Astrocyte of the spinal cord (primary cell): ENCODE data around the gene TRHDE.

Experiments
- DNase-seq: peaks from one replicate; pipeline ENCODE4 v3.0.0; 2011; ENCODE audit warnings: low read depth, low spot score
- H3K4me3 ChIP-seq: 2 replicates; pipeline ENCODE4 v1.5.1; 2011; ENCODE audit warnings: low read depth, mild to moderate bottlenecking, low read length, moderate library complexity
- CTCF ChIP-seq: IDR thresholded peaks from 2 replicates; pipeline ENCODE4 v1.5.1; 2012; ENCODE audit warnings: low read depth, mild to moderate bottlenecking, low read length, inconsistent platforms
- in situ Hi-C: cut with HindIII; loops from 2 replicates; pipeline ENCODE4 v1.10.0; 2017; ENCODE audit warnings: low sequenced_read_pairs

TRHDE gene

GRCh38 chr12:72272091-72272661 is at the start of gene TRHDE:
Gene TRHDE, plus strand, starts transcription at chr12:72272370. Its CDS starts 274 bp downstream, at chr12:72272644.
- in situ Hi-C loops, result no loop called here
- peak within 1 kb of the TSS; percentile 80 for H3K4me3 ChIP-seq
- DNase-seq, result peak; percentile 76
- no peak for TF ChIP-seq CTCF

GRCh38 chr12:72226510-72226909 is 45.7 kb upstream of the TRHDE start:
- no peak for DNase-seq
- no peak overlapping the region for H3K4me3 ChIP-seq
- TF ChIP-seq CTCF, result no peak
- in situ Hi-C loops, result no loop called here

- no peak for TF ChIP-seq CTCF
- in situ Hi-C loops, result no loop called here
- no peak overlapping the region for H3K4me3 ChIP-seq
- DNase-seq, result no peak
These were observed 43.7 kb upstream of the TRHDE start for GRCh38 chr12:72228424-72228823.

- H3K4me3 ChIP-seq, result no peak overlapping the region
- in situ Hi-C loops, result no loop called here
- TF ChIP-seq CTCF, result no peak
- peak; percentile 46 for DNase-seq
These were observed 41.6 kb upstream of the TRHDE start for GRCh38 chr12:72230589-72230988.

- H3K4me3 ChIP-seq, result no peak overlapping the region
- in situ Hi-C loops, result no loop called here
- no peak for TF ChIP-seq CTCF
- peak; percentile 16 for DNase-seq
These were observed 37.3 kb upstream of the TRHDE start for GRCh38 chr12:72234886-72235285.

GRCh38 chr12:72236071-72236705 is 36.0 kb upstream of the TRHDE start:
- in situ Hi-C loops, result no loop called here
- no peak for TF ChIP-seq CTCF
- H3K4me3 ChIP-seq, result no peak overlapping the region
- DNase-seq, result peak; percentile 36
